ENCODE data around the gene FNTB. TPM values are rescaled to one million over a fixed set of nuclear protein-coding genes. Genes with fewer than 3 reads are reported as not detected.
A peak's percentile ranks its signal among the peaks of the same experiment; 100 is the strongest.

The FNTB gene
- total RNA-seq, 2 donors from 2014 or later = 12.1 to 20.7 TPM

DNA sequence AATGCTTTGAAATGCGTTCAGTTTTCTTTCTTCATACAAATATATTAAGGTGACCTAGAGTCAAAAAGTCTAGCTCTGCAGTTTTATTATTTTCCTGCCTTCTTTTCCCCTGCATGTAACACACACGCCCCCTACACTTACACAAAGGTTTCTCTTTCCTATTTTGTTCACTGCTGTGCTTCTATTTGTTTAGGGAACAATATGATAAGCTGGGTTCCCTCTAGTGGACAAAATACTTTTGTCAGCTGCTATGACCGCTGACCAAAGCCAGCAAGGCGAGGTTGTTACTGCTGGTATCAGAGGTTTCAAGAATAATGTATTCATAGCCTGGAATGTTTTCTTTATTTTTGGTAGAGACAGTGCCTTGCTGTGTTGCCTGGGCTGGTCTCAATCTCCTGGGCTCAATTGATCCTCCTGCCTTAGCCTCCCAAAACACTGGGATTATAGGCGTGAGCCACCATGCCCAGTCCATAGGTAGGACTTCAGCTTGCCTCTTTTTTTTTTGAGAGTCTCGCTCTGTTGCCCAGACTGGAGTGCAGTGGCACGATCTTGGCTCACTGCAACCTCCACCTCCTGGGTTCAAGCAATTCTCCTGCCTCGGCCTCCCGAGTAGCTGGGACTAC is 33.4 kb downstream of the FNTB start:
- DNase-seq = peak; percentile 35
- H3K27ac ChIP-seq = no peak overlapping the region
- H3K36me3 ChIP-seq = no peaks in the 10 kb centered on the region
- TF ChIP-seq, protein P1, sequence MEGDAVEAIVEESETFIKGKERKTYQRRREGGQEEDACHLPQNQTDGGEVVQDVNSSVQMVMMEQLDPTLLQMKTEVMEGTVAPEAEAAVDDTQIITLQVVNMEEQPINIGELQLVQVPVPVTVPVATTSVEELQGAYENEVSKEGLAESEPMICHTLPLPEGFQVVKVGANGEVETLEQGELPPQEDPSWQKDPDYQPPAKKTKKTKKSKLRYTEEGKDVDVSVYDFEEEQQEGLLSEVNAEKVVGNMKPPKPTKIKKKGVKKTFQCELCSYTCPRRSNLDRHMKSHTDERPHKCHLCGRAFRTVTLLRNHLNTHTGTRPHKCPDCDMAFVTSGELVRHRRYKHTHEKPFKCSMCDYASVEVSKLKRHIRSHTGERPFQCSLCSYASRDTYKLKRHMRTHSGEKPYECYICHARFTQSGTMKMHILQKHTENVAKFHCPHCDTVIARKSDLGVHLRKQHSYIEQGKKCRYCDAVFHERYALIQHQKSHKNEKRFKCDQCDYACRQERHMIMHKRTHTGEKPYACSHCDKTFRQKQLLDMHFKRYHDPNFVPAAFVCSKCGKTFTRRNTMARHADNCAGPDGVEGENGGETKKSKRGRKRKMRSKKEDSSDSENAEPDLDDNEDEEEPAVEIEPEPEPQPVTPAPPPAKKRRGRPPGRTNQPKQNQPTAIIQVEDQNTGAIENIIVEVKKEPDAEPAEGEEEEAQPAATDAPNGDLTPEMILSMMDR (IDR thresholded peaks at IDR 0.05) = peak; percentile 68
- no peak overlapping the region for H3K9ac ChIP-seq (ENCODE audit: low read depth in 2 of 2, low read length in 2 of 2)
- no peaks in the 10 kb centered on the region for H3K9me3 ChIP-seq
- H3K27me3 ChIP-seq = no peaks in the 10 kb centered on the region
- intact Hi-C loops (cut with DNase I) = no loop called here
- H3K4me3 ChIP-seq = no peak overlapping the region
- H3K4me1 ChIP-seq = no peaks in the 10 kb centered on the region

DNA sequence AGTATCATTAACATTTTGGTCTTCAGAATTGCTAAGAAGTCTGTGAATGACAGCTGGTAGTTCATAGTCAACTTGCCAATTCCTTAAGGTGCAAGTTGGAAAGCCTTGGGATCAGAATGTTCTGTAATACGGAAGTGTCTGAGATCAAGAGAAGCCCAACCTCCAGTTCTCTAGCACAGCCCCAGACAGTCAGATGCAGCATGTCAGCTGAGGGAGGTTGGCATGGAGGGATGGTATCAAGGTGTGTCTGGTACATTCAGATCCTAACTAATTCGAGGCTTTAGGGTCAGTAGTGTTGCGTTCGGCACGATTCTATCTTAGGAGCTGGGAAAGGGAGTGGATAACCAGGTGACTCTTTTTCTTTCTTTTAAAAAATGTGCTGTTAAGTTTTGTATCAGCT is 38.3 kb downstream of the FNTB start:
- peaks cover 4% of the 10 kb centered on the region for H3K4me1 ChIP-seq
- no peaks in the 10 kb centered on the region for H3K36me3 ChIP-seq
- TF ChIP-seq, protein P1 (IDR thresholded peaks at IDR 0.05) = no peak
- intact Hi-C loops (cut with DNase I) = no loop called here
- no peaks in the 10 kb centered on the region for H3K9me3 ChIP-seq
- H3K27ac ChIP-seq = no peak overlapping the region
- H3K9ac ChIP-seq (ENCODE audit: low read depth in 2 of 2, low read length in 2 of 2) = no peak overlapping the region
- no peak for DNase-seq
- H3K27me3 ChIP-seq = no peaks in the 10 kb centered on the region
- no peak overlapping the region for H3K4me3 ChIP-seq

DNA sequence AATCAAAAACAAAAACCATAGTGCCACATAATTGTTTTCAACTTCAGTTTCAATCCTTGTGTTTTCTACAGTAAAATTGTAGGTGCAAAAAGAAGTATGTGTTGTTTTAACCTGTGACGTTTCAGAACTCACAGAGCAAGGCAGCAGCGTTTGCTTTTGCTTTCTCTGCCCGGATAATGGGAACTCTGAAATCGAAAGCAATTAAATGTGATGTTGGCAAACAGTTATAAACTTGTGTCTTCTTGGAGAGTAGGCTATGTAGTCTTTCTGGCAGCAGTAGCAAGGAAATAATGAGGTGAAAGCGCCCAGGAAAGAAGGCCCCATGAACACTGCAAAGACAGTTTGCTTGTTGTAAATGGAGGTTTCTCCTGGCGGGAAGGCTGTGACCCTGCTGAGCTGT is 39.1 kb downstream of the FNTB start:
- DNase-seq = no peak
- peak overlapping the region in 1 of 2 donors; percentile 21 for H3K9ac ChIP-seq (ENCODE audit: low read depth in 2 of 2, low read length in 2 of 2)
- H3K9me3 ChIP-seq = no peaks in the 10 kb centered on the region
- H3K27ac ChIP-seq = peak overlapping the region; percentile 54
- intact Hi-C loops (cut with DNase I) = no loop called here
- H3K27me3 ChIP-seq = no peaks in the 10 kb centered on the region
- H3K4me3 ChIP-seq = no peak overlapping the region
- TF ChIP-seq, protein P1 (IDR thresholded peaks at IDR 0.05) = no peak
- no peaks in the 10 kb centered on the region for H3K36me3 ChIP-seq
- H3K4me1 ChIP-seq = peaks cover 4% of the 10 kb centered on the region

DNA sequence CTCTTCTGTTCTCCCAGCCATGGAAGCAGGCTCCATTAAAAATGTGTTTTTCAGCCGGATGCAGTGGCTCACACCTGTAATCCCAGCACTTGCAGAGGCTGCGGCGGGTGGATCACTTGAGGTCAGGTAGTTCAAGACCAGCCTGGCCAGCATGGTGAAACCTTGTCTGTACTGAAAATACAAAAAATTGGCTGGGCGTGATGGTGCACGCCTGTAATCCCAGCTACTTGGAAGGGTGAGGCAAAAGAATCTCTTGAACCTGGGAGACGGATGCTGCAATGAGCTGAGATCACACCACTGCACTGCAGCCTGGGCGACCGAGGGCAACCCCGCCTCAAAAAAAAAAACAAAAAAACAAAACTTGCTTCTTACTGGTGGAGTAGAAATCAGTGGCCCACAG is 39.8 kb downstream of the FNTB start:
- TF ChIP-seq, protein P1 (IDR thresholded peaks at IDR 0.05) = no peak
- no peak for DNase-seq
- Histone ChIP-seq H3K9ac (ENCODE audit: low read depth in 2 of 2, low read length in 2 of 2) (peak overlapping the region in 1 of 2 donors; percentile 21), H3K4me1 (peaks cover 4% of the 10 kb centered on the region), H3K36me3 (no peaks in the 10 kb centered on the region), H3K4me3 (no peak overlapping the region), H3K9me3 (no peaks in the 10 kb centered on the region), H3K27me3 (no peaks in the 10 kb centered on the region), H3K27ac (no peak overlapping the region)
- intact Hi-C loops (cut with DNase I) = no loop called here

DNA sequence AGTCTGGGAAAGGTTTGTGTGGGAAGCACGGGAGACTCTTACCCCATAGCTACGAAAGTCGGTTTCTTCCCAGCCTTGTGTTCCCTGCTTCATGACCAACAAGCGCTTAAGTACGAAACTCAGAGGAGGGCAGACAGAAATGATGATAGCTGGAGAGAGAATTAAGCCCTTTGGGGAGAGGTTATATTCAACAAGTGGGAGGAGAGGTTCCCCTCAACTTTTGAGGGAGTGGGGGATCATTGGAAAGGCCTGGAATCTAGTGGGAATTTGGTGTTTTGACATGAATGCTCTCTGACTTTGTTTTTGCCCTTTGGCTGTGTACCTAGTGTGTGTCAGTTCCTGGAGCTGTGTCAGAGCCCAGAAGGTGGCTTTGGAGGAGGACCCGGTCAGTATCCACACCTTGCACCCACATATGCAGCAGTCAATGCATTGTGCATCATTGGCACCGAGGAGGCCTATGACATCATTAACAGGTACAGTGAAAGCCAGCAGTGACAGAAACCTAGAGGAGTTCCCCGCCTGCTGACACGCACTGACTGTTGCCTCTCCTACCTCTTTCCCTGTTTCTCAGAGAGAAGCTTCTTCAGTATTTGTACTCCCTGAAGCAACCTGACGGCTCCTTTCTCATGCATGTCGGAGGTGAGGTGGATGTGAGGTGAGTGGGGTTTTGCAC is 40.6 kb downstream of the FNTB start:
- H3K9ac ChIP-seq (ENCODE audit: low read depth in 2 of 2, low read length in 2 of 2) = no peak overlapping the region
- no peak overlapping the region for H3K4me3 ChIP-seq
- H3K36me3 ChIP-seq = no peaks in the 10 kb centered on the region
- H3K9me3 ChIP-seq = no peaks in the 10 kb centered on the region
- H3K27ac ChIP-seq = no peak overlapping the region
- H3K4me1 ChIP-seq = peaks cover 4% of the 10 kb centered on the region
- DNase-seq = no peak
- TF ChIP-seq, protein P1 (IDR thresholded peaks at IDR 0.05) = no peak
- intact Hi-C loops (cut with DNase I) = no loop called here
- H3K27me3 ChIP-seq = no peaks in the 10 kb centered on the region

Measured in colonic mucosa (tissue), 4 donors.